Mammary epithelial cell (primary cell): Measurements from ENCODE around the gene ENPP7.

Source experiments
- CTCF ChIP-seq, 2 donors: IDR thresholded peaks in 1 of 2; conservative IDR thresholded peaks in 1 of 2; 2 replicates each; pipeline ENCODE4 v1.5.1; 2011 to 2012; ENCODE audit warnings: inconsistent platforms in 2 of 2, low read length in 2 of 2, mild to moderate bottlenecking in 2 of 2, control low read depth in 1 of 2, low read depth in 1 of 2; ENCODE audit not compliant: insufficient read depth in 1 of 2; ENCODE audit errors: extremely low read depth in 1 of 2
- EZH2 ChIP-seq: IDR thresholded peaks from 2 replicates; pipeline ENCODE4 v1.6.1; 2012; ENCODE audit warnings: low read length, inconsistent platforms, borderline replicate concordance

DNA sequence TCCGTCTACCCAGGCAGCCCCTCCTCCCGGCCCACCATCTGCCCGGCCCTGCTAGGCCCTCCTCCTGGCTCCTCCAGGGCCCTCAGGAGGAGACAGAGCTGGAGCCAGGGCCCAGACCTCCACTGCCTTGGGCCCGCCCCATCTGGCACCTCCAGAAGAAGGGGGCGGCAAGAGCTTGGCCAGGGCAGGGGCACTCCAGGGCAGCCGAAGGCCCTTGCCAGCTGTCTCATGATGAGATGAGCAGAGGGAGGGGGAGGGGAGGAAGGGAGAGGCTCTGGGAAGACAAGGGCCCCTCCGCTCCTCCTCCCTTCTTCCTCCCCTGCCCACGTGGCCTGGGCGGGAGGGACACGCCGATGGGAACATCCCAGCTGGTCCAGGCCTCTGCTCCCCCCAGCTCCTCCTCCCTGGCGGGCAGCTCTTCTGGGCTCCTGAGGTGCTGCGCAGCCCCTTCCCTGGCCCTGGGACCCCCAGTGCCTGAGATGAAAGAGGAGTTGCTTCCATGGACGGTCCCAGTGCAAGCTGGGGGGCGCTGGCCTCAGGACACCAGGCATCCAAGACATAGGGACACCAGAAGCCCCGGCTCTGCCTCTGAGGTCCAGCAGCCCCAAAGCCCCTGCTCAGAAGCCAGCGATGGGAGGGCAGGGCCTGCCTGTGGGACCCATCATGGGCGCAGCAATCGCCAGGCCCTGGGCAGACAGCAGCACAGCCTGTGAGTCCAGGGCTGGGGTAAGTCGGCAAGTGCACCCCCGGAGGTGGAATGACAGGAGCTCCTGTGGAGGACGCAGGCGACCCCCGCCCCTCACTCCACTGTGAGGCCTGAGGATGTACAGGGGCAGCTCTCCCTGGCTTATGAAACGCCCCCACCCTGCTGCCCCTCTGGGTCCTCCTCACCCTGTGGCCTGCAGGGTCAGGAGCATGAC, 23.6 kb upstream of the ENPP7 start:
- no peak for TF ChIP-seq CTCF (conservative IDR thresholded peaks at IDR 0.05 in 1 of 2, IDR thresholded peaks at IDR 0.05 in 1 of 2; ENCODE audit: extremely low read depth in 1 of 2, insufficient read depth in 1 of 2, low read depth in 1 of 2, low read length in 2 of 2)
- TF ChIP-seq EZH2, result no peak
